Gastroesophageal sphincter (tissue), 4 donors: Measurements from ENCODE around the gene SPECC1L. TPM values are rescaled to one million over a fixed set of nuclear protein-coding genes. Genes with fewer than 3 reads are reported as not detected.

Experiments
- ATAC-seq: fragments of 150-250 bp; one replicate; pipeline ENCODE4 v1.9.1; 2016; ENCODE audit warnings: mild to moderate bottlenecking, moderate library complexity
- H3K27ac ChIP-seq, 4 donors: fragments of 200-600 bp; sonication (generic) in 3 of 4; 1 replicate in 3 of 4; 2 replicates in 1 of 4; pipeline ENCODE4 v1.5.1; 2016 to 2019
- H3K27me3 ChIP-seq: fragments of 200-600 bp; sonication (generic); one replicate; pipeline ENCODE4 v1.5.1; 2019
- H3K36me3 ChIP-seq, 2 donors: fragments of 200-600 bp; sonication (generic); one replicate each; pipeline ENCODE4 v1.5.1; 2019; ENCODE audit warnings: control low read depth in 1 of 2
- H3K4me1 ChIP-seq, 3 donors: fragments of 200-600 bp; sonication (generic); 1 replicate in 2 of 3; 2 replicates in 1 of 3; pipeline ENCODE4 v1.5.1; 2016 to 2019; ENCODE audit warnings: control low read depth in 2 of 3
- H3K4me3 ChIP-seq, 2 donors: fragments of 200-600 bp; sonication (generic); one replicate each; pipeline ENCODE4 v1.5.1; 2019; ENCODE audit warnings: mild to moderate bottlenecking in 1 of 2, moderate library complexity in 1 of 2
- H3K9me3 ChIP-seq, 3 donors: fragments of 200-600 bp; sonication (generic); one replicate each; pipeline ENCODE4 v1.5.1; 2017 to 2019; ENCODE audit warnings: control low read depth in 2 of 3
- EP300 ChIP-seq: sonication (generic); formaldehyde crosslinking; IDR thresholded peaks from one replicate; pipeline ENCODE4 v1.6.1; 2017; ENCODE audit warnings: antibody characterized with exemption, mild to moderate bottlenecking
- POLR2A ChIP-seq, 2 donors: fragments of 450-650 bp; IDR thresholded peaks; one replicate each; pipeline ENCODE4 v1.6.1; 2017; ENCODE audit warnings: antibody characterized with exemption in 2 of 2, mild to moderate bottlenecking in 2 of 2, moderate library complexity in 1 of 2
- POLR2AphosphoS5 ChIP-seq: sonication (generic); formaldehyde crosslinking; IDR thresholded peaks from one replicate; pipeline ENCODE4 v1.6.1; 2017; ENCODE audit warnings: antibody characterized with exemption
- WGBS, 2 donors: methylation state at CpG; one replicate each; pipeline ENCODE4 v1.1.5; 2018; ENCODE audit warnings: low coverage in 1 of 2; 5-methylcytosine and 5-hydroxymethylcytosine counted together
- total RNA-seq, 4 donors: library from RNA; depleted of rRNA; stranded (reverse); fragments of >200 nt; gene quantifications; one replicate each; pipeline ENCODE4 v1.1.0, GENCODE V29; 2016
- TF ChIP-seq, protein P1 (sequence below), 4 experiments: fragments of 200-600 bp in 2 of 4; fragments of 450-650 bp in 2 of 4; sonication (generic) in 1 of 4; IDR thresholded peaks; one replicate each; pipeline ENCODE4 v1.5.1; 2017 to 2019; ENCODE audit warnings: antibody characterized with exemption in 4 of 4, mild to moderate bottlenecking in 2 of 4, moderate library complexity in 2 of 4

Gene SPECC1L
- total RNA-seq, 4 donors from 2014 or later, result 62.3 to 110 (median 92.5) TPM

DNA sequence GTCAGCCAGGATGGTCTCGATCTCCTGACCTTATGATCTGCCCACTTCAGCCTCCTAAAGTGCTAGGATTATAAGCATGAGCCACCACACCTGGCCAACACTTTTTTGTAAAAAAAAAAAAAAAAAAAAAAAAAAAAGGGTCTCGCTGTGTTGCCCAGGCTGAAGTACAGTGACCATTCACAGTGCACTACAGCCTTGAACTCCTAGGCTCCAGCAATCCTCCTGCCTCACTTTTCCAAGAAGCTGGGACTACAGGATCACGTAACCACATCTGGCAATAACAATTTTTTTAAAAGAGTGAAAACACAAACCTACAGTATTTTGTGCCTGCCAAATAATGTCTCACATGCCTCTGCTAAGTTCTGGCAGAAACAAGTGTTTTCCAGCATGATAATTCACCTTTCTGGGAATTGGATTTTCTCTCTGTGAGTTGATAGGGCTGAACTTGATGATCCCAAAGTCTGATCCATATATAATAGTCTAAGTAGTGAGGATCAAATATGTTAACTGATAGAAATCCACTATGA lies 187.3 kb downstream of the SPECC1L start:
- no peaks in the 10 kb centered on the region for H3K9me3 ChIP-seq
- TF ChIP-seq EP300 (no peak), POLR2A (IDR thresholded peaks at IDR 0.05) (no peak), POLR2AphosphoS5 (no peak)
- TF ChIP-seq, protein P1, sequence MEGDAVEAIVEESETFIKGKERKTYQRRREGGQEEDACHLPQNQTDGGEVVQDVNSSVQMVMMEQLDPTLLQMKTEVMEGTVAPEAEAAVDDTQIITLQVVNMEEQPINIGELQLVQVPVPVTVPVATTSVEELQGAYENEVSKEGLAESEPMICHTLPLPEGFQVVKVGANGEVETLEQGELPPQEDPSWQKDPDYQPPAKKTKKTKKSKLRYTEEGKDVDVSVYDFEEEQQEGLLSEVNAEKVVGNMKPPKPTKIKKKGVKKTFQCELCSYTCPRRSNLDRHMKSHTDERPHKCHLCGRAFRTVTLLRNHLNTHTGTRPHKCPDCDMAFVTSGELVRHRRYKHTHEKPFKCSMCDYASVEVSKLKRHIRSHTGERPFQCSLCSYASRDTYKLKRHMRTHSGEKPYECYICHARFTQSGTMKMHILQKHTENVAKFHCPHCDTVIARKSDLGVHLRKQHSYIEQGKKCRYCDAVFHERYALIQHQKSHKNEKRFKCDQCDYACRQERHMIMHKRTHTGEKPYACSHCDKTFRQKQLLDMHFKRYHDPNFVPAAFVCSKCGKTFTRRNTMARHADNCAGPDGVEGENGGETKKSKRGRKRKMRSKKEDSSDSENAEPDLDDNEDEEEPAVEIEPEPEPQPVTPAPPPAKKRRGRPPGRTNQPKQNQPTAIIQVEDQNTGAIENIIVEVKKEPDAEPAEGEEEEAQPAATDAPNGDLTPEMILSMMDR (IDR thresholded peaks at IDR 0.05), result no peak
- ATAC-seq, result no peak
- H3K4me3 ChIP-seq, result no peak overlapping the region
- no peaks in the 10 kb centered on the region for H3K27me3 ChIP-seq
- no peak overlapping the region for H3K27ac ChIP-seq
- H3K4me1 ChIP-seq, result peaks cover 0 to 13% (median 7%) of the 10 kb centered on the region in 3 donors
- no peaks in the 10 kb centered on the region for H3K36me3 ChIP-seq
- WGBS, 2 donors, result 82 to 100% methylated on average over 1 to 2 of the region's 3 CpGs

DNA sequence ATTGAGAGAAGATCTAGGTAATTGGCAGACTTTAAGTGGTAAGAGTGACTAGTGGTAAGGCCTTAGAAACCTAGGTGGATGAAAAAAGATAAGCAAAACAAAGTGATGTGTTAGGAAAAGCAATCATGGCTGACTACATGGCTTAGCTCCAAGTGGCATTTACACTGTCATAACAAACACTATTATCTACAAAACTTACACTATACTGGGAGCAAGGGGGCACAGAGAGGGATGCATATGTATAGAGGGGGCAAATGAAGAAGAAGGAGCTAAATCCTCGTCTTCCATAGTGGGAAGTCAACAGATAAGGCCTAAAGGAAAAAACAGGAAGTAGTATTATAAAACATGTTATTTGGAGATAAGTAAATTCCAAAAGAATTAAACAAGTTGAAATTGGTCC lies 189.3 kb downstream of the SPECC1L start:
- WGBS, 2 donors, result 64% methylated on average over 1 of the region's 1 CpG; no CpG with 5 or more reads in 1 of the 2 donors
- no peak for ATAC-seq
- H3K4me1 ChIP-seq, result peaks cover 0 to 13% (median 7%) of the 10 kb centered on the region in 3 donors
- no peak for TF ChIP-seq POLR2AphosphoS5
- H3K4me3 ChIP-seq, result no peak overlapping the region
- H3K9me3 ChIP-seq, result no peaks in the 10 kb centered on the region
- H3K36me3 ChIP-seq, result no peaks in the 10 kb centered on the region
- no peaks in the 10 kb centered on the region for H3K27me3 ChIP-seq
- no peak overlapping the region for H3K27ac ChIP-seq

DNA sequence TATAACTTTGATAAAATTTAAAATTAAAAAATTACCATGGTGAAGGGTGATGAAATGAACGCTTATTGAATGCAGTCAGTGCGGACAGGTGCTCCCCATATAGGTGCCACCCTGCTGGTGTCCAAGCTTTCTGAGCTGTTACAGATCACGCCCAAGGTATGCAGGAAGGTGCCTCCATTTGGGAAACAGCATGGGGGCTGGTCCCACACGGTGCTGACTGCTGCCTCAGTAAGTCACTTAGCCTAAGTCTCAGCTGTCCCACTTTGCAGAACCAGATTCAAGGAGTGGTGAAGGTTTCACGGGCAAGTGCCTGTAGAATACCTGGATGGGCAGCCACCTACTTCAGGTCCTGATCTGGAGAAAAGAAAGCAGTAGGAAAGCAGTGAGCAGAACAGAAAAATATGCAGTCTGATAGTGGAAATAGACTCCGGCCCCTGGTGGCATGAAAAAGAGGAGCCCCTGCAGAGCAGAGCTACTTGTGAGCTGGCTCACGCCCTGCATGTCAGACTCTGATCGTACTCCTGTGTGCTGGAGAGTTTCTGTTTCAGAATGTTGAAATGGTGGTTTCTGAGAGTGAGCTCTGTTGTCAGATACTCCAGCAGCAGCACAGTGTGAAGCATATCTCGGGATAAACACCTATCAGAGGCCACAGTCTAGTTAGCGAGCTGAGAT lies 189.9 kb downstream of the SPECC1L start:
- H3K9me3 ChIP-seq, result no peaks in the 10 kb centered on the region
- H3K36me3 ChIP-seq, result no peaks in the 10 kb centered on the region
- H3K27ac ChIP-seq, result no peak overlapping the region
- no peaks in the 10 kb centered on the region for H3K27me3 ChIP-seq
- no peak for ATAC-seq
- WGBS, 2 donors, result 65 to 80% methylated on average over 5 to 7 of the region's 10 CpGs
- peaks cover 0 to 7% (median under 1%) of the 10 kb centered on the region in 3 donors for H3K4me1 ChIP-seq
- H3K4me3 ChIP-seq, result no peak overlapping the region
- TF ChIP-seq, protein P1 (IDR thresholded peaks at IDR 0.05), result no peak
- TF ChIP-seq EP300, result no peak
- TF ChIP-seq POLR2AphosphoS5, result no peak
- no peak for TF ChIP-seq POLR2A (IDR thresholded peaks at IDR 0.05)

DNA sequence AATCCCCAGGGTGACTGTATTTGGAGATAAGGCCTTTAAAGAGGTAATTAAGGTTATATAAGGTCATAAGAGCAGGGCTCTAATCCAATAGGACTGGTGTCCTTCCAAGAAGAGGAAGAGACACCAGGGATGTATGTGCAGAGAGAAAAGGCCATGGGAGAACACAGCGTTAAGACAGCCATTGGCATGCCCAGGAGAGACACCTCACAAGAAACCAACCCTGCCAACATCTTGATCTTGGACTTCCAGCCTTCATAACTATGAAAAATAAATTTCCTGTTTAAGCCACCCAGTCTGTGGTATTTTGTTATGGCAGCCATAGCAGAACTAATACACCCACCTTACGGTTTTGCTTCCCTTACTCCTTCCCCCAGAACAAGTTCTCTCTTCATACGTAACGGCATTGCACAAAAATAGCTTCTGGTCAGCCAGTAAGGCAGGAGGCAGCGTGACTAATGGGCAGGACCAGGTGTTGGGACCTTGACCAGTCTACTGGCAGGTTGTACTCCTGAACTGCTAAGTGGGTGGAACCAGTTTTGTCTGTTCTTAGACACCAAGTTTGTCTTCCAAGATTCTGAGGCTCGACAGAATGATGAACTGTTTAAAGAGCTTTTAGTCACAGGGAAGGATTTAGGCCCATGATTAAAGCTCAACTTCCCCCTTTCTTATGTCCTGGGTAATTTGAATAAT lies 192.6 kb downstream of the SPECC1L start:
- Histone ChIP-seq H3K27me3 (no peaks in the 10 kb centered on the region), H3K9me3 (no peaks in the 10 kb centered on the region), H3K27ac (no peak overlapping the region), H3K36me3 (no peaks in the 10 kb centered on the region), H3K4me1 (peaks cover 7 to 26% (median 12%) of the 10 kb centered on the region in 3 donors), H3K4me3 (no peak overlapping the region)
- ATAC-seq, result no peak
- TF ChIP-seq, protein P1 (IDR thresholded peaks at IDR 0.05), result no peak
- no peak for TF ChIP-seq EP300
- TF ChIP-seq POLR2AphosphoS5, result no peak
- no peak for TF ChIP-seq POLR2A (IDR thresholded peaks at IDR 0.05)
- 91 to 100% methylated on average over 5 to 6 of the region's 6 CpGs for WGBS, 2 donors

DNA sequence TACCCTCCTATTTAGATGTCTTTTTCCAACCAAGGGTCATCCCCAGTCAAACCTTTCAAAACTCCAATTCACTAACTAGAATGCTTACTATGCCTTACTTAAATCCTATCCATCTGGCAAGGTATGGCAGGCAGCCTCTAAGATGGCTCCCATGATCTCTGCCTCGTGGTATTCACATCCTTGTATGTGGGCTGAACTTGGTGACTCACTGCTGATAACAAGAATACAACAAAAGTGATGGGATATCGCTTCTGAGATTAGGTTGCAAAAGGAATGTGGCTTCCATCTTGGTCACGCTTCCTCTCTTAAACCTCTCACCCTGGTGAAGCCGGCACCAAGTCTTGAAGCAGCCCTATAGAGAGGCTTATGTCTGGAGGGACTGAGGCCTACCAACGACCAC lies 194.9 kb downstream of the SPECC1L start:
- no peak for TF ChIP-seq EP300
- TF ChIP-seq, protein P1 (IDR thresholded peaks at IDR 0.05), result no peak
- no peak for TF ChIP-seq POLR2A (IDR thresholded peaks at IDR 0.05)
- TF ChIP-seq POLR2AphosphoS5, result no peak
- Histone ChIP-seq H3K27ac (peak overlapping the region in 2 of 4 donors; percentile 38 to 49), H3K36me3 (no peaks in the 10 kb centered on the region), H3K4me1 (peaks cover 7 to 28% (median 12%) of the 10 kb centered on the region in 3 donors), H3K9me3 (no peaks in the 10 kb centered on the region), H3K27me3 (no peaks in the 10 kb centered on the region), H3K4me3 (no peak overlapping the region)
- ATAC-seq, result no peak
- WGBS, 2 donors, result 90 to 92% methylated on average over 5 of the region's 5 CpGs
